Upper lobe of right lung (tissue), 1 donor: ENCODE data around the gene ANXA7. TPM values are rescaled to one million over a fixed set of nuclear protein-coding genes. Genes with fewer than 3 reads are reported as not detected.

Source experiments
- ATAC-seq: fragments of 200-7000 bp; cut with Tn5 transposase; one replicate; pipeline ENCODE4 v1.9.1; 2020; ENCODE audit warnings: mild to moderate bottlenecking, moderate library complexity
- DNase-seq: peaks from one replicate; pipeline ENCODE4 v3.0.0-alpha.2; 2020
- H3K27ac ChIP-seq: fragments of 200-600 bp; one replicate; pipeline ENCODE4 v1.8.0; 2022
- H3K27me3 ChIP-seq: fragments of 200-600 bp; one replicate; pipeline ENCODE4 v1.8.0; 2022; ENCODE audit warnings: mild to moderate bottlenecking
- H3K36me3 ChIP-seq: fragments of 200-600 bp; one replicate; pipeline ENCODE4 v1.8.0; 2022
- H3K4me1 ChIP-seq: fragments of 200-600 bp; one replicate; pipeline ENCODE4 v1.8.0; 2022
- H3K4me3 ChIP-seq: fragments of 200-600 bp; one replicate; pipeline ENCODE4 v1.8.0; 2022; ENCODE audit warnings: mild to moderate bottlenecking
- H3K9me3 ChIP-seq: fragments of 200-600 bp; one replicate; pipeline ENCODE4 v1.8.0; 2022
- CTCF ChIP-seq: fragments of 200-600 bp; IDR thresholded peaks from one replicate; pipeline ENCODE4 v1.8.0; 2022; ENCODE audit warnings: antibody characterized with exemption
- intact Hi-C: fragments of 100-400 bp; cut with DNase I; formaldehyde crosslinking; loops from one replicate; pipeline ENCODE4 v1.11.0; 2022
- total RNA-seq: library from RNA; stranded (reverse); fragmentation: NEBNext Ultra II Directional; extraction: Animal tissue kit (Norgen Biotek cat#: 25700); gene quantifications from one replicate; pipeline ENCODE4 v1.2.1, GENCODE V29; 2021
- donor health status: DM: no; HTN: yes; CAD: no; lungs with severe emphysema.

ANXA7 gene
- total RNA-seq, 1 donor from 2014 or later = 102 TPM

DNA sequence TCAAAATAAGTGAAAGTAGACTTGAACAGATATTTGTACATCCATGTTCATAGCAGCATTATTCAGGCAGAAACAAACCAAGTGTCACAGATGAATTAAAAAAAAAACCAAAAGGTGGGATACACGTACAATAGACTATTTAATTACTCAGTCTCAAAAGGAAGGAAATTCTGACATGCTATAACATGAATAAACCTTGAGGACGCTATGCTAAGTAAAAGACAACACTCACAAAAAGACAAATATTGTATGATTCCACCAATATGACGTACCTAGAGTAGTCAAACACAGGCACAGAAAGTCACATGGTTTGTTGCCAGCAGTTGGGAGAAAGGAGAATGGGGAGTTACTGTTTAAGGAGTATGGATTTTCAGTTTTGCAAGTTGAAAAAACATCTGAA is 37.2 kb downstream of the ANXA7 start:
- Histone ChIP-seq H3K4me1 (no peaks in the 10 kb centered on the region), H3K27me3 (no peaks in the 10 kb centered on the region), H3K4me3 (no peak overlapping the region), H3K36me3 (peaks cover 90% of the 10 kb centered on the region), H3K9me3 (no peaks in the 10 kb centered on the region), H3K27ac (no peak overlapping the region)
- no peak for TF ChIP-seq CTCF
- DNase-seq (no peak), ATAC-seq (no peak)
- intact Hi-C loops = no loop called here

DNA sequence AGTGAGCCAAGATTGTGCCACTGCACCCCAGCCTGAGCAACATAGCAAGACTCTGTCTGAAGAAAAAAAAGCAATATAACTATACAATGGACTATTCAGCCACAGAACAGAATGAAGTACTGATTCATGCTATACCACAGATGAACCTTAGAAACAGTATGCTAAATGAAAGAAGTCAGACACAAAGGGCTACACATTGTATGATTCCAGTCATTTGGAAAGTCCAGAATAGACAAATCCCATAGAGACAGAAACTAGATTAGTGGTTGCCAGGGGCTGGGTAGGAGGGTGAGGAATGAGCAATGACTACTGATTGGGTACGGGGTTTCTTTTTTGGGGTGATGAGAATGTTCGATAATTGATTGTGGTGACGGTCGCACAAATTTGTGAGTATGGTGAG is 45.6 kb downstream of the ANXA7 start:
- H3K4me3 ChIP-seq = no peak overlapping the region
- DNase-seq (no peak), ATAC-seq (no peak)
- peaks cover 65% of the 10 kb centered on the region for H3K36me3 ChIP-seq
- H3K4me1 ChIP-seq = no peaks in the 10 kb centered on the region
- no peak for TF ChIP-seq CTCF
- H3K27me3 ChIP-seq = no peaks in the 10 kb centered on the region
- intact Hi-C loops = no loop called here
- no peak overlapping the region for H3K27ac ChIP-seq
- no peaks in the 10 kb centered on the region for H3K9me3 ChIP-seq

DNA sequence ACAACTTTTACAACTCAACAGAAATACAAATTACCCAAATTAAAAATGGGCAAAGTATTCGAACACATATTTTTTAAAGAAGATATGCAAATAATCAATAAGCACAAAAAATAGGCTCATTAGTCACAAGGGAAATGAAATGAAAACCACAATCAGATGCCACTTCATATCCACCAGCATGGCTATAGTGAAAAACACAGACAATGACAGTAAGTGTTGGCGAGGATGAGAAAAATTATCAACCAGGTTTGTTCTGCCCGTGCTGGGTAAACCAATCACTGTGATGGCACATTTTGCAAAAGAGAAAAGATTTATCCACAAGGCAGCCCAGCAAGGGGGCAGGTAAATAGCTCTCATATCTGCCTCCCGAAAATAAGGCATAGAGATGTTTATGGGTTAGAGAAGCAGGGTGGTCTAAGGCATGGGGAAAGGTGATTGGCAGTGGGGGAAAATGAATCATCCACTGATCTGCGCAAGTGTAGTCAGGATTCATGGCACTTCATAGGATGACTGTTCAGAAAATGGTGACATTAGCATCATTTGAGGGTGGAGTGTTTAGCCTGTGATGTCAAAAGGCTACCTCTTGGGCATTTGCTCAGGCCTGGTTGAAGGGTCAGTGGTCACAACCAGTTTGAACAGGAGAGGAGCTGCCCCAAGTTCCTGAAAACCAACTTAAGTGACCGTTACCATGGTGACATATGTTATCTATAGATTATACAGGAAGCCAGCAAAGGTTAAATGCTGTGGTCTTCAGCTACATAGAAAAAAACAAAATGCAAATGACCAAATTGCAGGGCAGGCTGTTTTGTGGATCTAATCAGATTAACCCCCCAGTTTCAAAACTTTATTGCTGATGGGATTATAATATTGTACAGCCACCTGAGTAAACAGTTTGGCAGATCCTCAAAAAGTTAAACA is 47.2 kb downstream of the ANXA7 start:
- no peak for ATAC-seq
- Histone ChIP-seq H3K4me1 (no peaks in the 10 kb centered on the region), H3K27ac (no peak overlapping the region), H3K27me3 (no peaks in the 10 kb centered on the region), H3K36me3 (peaks cover 49% of the 10 kb centered on the region), H3K4me3 (no peak overlapping the region), H3K9me3 (no peaks in the 10 kb centered on the region)
- DNase-seq = no peak
- no peak for TF ChIP-seq CTCF
- intact Hi-C loops = no loop called here

GRCh38 chr10:73364964-73365363 is 48.9 kb downstream of the ANXA7 start:
- intact Hi-C loops = no loop called here
- no peak for TF ChIP-seq CTCF
- H3K27me3 ChIP-seq = no peaks in the 10 kb centered on the region
- peaks cover 34% of the 10 kb centered on the region for H3K36me3 ChIP-seq
- no peak overlapping the region for H3K27ac ChIP-seq
- no peak overlapping the region for H3K4me3 ChIP-seq
- no peaks in the 10 kb centered on the region for H3K4me1 ChIP-seq
- no peaks in the 10 kb centered on the region for H3K9me3 ChIP-seq
- no peak for DNase-seq
- no peak for ATAC-seq

DNA sequence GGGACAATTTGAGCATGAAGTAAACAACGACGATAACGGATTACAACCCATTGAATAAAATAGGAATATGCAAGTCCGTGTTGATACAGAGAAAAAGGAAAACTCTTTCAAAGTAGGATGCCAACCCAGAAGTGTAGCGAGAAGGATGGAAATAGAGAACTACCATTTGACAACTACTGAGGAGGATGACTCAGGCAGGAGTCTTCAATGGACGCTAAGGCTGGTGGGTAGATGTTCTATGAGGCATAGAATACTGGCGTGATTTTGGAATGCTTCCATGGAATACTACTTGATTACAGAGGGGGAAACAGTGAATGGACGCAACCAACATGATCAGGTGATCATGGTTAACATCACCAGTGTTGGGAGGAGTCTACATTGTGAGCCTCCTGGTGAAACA is 54.4 kb downstream of the ANXA7 start:
- intact Hi-C loops = no loop called here
- Histone ChIP-seq H3K36me3 (peaks cover 7% of the 10 kb centered on the region), H3K4me3 (no peak overlapping the region), H3K27ac (no peak overlapping the region), H3K9me3 (no peaks in the 10 kb centered on the region), H3K4me1 (peaks cover 7% of the 10 kb centered on the region), H3K27me3 (no peaks in the 10 kb centered on the region)
- ATAC-seq (no peak), DNase-seq (no peak)
- no peak for TF ChIP-seq CTCF
